Measurements from ENCODE around the gene FNDC7.
"Not testable (repeated sequence)": the region's sequence is repeated elsewhere in the genome, so short reads cannot be mapped to it uniquely, and the experiment has no call there.

FNDC7 gene

GRCh38 chr1:108745980-108746381 is 33.3 kb downstream of the FNDC7 start:
- no peak for DNase-seq

- peak; percentile 93 for DNase-seq
These were observed 33.9 kb downstream of the FNDC7 start, which contains the start of gene STXBP3 for GRCh38 chr1:108746382-108747170. TSS of gene STXBP3 (plus strand) at chr1:108746674. CDS start at chr1:108746738, 64 bp downstream.

GRCh38 chr1:108747171-108747850 is 34.6 kb downstream of the FNDC7 start:
- DNase-seq: peak; percentile 61

- no peak for DNase-seq
These were observed 35.2 kb downstream of the FNDC7 start for GRCh38 chr1:108747898-108748297.

GRCh38 chr1:108749081-108749480 is 36.4 kb downstream of the FNDC7 start:
- no peak for DNase-seq

GRCh38 chr1:108750476-108751181 is 37.9 kb downstream of the FNDC7 start:
- no peak for DNase-seq

- DNase-seq: no peak
These were observed 40.7 kb downstream of the FNDC7 start for GRCh38 chr1:108753363-108753762.

- no peak for DNase-seq
These were observed 46.1 kb downstream of the FNDC7 start for GRCh38 chr1:108758796-108759195.

GRCh38 chr1:108767115-108767514 is 54.4 kb downstream of the FNDC7 start:
- DNase-seq: no peak

- DNase-seq: no peak
These were observed 55.0 kb downstream of the FNDC7 start for GRCh38 chr1:108767708-108768107.

- DNase-seq: no peak
These were observed 65.1 kb downstream of the FNDC7 start for GRCh38 chr1:108777839-108778238.

GRCh38 chr1:108779455-108779854 is 66.7 kb downstream of the FNDC7 start:
- no peak for DNase-seq

- peak; percentile 17 for DNase-seq
These were observed 68.3 kb downstream of the FNDC7 start for GRCh38 chr1:108780937-108781574.

- not testable (repeated sequence) for DNase-seq
These were observed 68.9 kb downstream of the FNDC7 start for GRCh38 chr1:108781575-108781944.

- DNase-seq: no peak
These were observed 72.6 kb downstream of the FNDC7 start for GRCh38 chr1:108785264-108785663.

- no peak for DNase-seq
These were observed 73.2 kb downstream of the FNDC7 start for GRCh38 chr1:108785880-108786279.

- DNase-seq: no peak
These were observed 79.1 kb downstream of the FNDC7 start for GRCh38 chr1:108791790-108792189.
